GM23338 (cell line): Measurements from ENCODE around the gene ST6GALNAC1. TPM values are rescaled to one million over a fixed set of nuclear protein-coding genes. Genes with fewer than 3 reads are reported as not detected.
A peak's percentile ranks its signal among the peaks of the same experiment; 100 is the strongest.

Experiments
- ATAC-seq: fragments of 200-7000 bp; cut with Tn5 transposase; 3 replicates; pipeline ENCODE4 v1.9.1; 2020
- DNase-seq: peaks from one replicate; pipeline ENCODE4 v3.0.0-alpha.2; 2015; ENCODE audit warnings: low spot score
- H2AFZ ChIP-seq: fragments of 200-600 bp; sonication (generic); 2 replicates; pipeline ENCODE4 v1.8.0; 2016; ENCODE audit warnings: antibody characterized with exemption, mild to moderate bottlenecking, moderate library complexity
- H3F3A ChIP-seq: fragments of 200-600 bp; sonication (generic); replicated peaks from 2 replicates; pipeline ENCODE4 v1.8.0; 2017; ENCODE audit warnings: antibody characterized with exemption, mixed run types, low read depth
- H3K27ac ChIP-seq: fragments of 200-600 bp; sonication (generic); 2 replicates; pipeline ENCODE4 v1.6.1; 2016; ENCODE audit warnings: low read depth
- H3K27me3 ChIP-seq: fragments of 200-600 bp; sonication (generic); 2 replicates; pipeline ENCODE4 v1.8.0; 2016; ENCODE audit warnings: mild to moderate bottlenecking, mixed run types, moderate library complexity; ENCODE audit not compliant: insufficient read depth
- H3K36me3 ChIP-seq: fragments of 200-600 bp; sonication (generic); 2 replicates; pipeline ENCODE4 v1.8.0; 2016; ENCODE audit warnings: mild to moderate bottlenecking; ENCODE audit not compliant: insufficient read depth
- H3K4me1 ChIP-seq: fragments of 200-600 bp; sonication (generic); 2 replicates; pipeline ENCODE4 v1.8.0; 2016; ENCODE audit warnings: mild to moderate bottlenecking, moderate library complexity; ENCODE audit not compliant: insufficient read depth
- H3K4me2 ChIP-seq: fragments of 200-600 bp; sonication (generic); 2 replicates; pipeline ENCODE4 v1.7.1; 2017; ENCODE audit warnings: mixed run types
- H3K4me3 ChIP-seq: fragments of 200-600 bp; sonication (generic); 2 replicates; pipeline ENCODE4 v1.6.1; 2016; ENCODE audit warnings: mixed run types
- H3K79me2 ChIP-seq: fragments of 200-600 bp; sonication (generic); replicated peaks from 2 replicates; pipeline ENCODE4 v1.8.0; 2017; ENCODE audit warnings: mild to moderate bottlenecking; ENCODE audit not compliant: insufficient read depth
- H3K9me2 ChIP-seq: fragments of 200-600 bp; sonication (generic); 2 replicates; pipeline ENCODE4 v1.8.0; 2017; ENCODE audit not compliant: insufficient read depth
- H4K20me1 ChIP-seq: fragments of 200-600 bp; sonication (generic); replicated peaks from 2 replicates; pipeline ENCODE4 v1.8.0; 2017; ENCODE audit warnings: mild to moderate bottlenecking; ENCODE audit not compliant: insufficient read depth
- H3K27ac Mint-ChIP-seq: 2 replicates; pipeline ENCODE4 v1.8.0; 2020; ENCODE audit warnings: inconsistent platforms, mild to moderate bottlenecking, moderate library complexity, mixed read lengths
- H3K27me3 Mint-ChIP-seq: 3 replicates; pipeline ENCODE4 v1.8.0; 2022; ENCODE audit warnings: low read depth, mild to moderate bottlenecking, moderate library complexity, mixed read lengths, inconsistent platforms; ENCODE audit not compliant: insufficient read depth, poor library complexity
- H3K36me3 Mint-ChIP-seq: 3 replicates; pipeline ENCODE4 v1.8.0; 2021; ENCODE audit warnings: low read depth, mild to moderate bottlenecking, inconsistent platforms, moderate library complexity, mixed read lengths
- H3K4me1 Mint-ChIP-seq: 3 replicates; pipeline ENCODE4 v1.8.0; 2020; ENCODE audit warnings: mild to moderate bottlenecking, inconsistent platforms, mixed read lengths
- H3K4me3 Mint-ChIP-seq: 3 replicates; pipeline ENCODE4 v1.8.0; 2021; ENCODE audit warnings: moderate library complexity, mild to moderate bottlenecking, inconsistent platforms, mixed read lengths
- H3K9me3 Mint-ChIP-seq: 3 replicates; pipeline ENCODE4 v1.8.0; 2020; ENCODE audit warnings: moderate library complexity, mild to moderate bottlenecking, inconsistent platforms, mixed read lengths
- CTCF ChIP-seq, 2 experiments: fragments of 200-600 bp in 1 of 2; sonication (generic) in 1 of 2; conservative IDR thresholded peaks; 2 replicates each; pipeline versions ENCODE4 v1.5.1 to v1.6.1; 2016 to 2017; ENCODE audit warnings: antibody characterized with exemption in 2 of 2, low read depth in 2 of 2, mild to moderate bottlenecking in 2 of 2, moderate library complexity in 1 of 2
- ETS1 ChIP-seq: IDR thresholded peaks from 2 replicates; pipeline ENCODE4 v1.6.1; 2016; ENCODE audit warnings: antibody characterized with exemption
- EZH2 ChIP-seq: fragments of 200-600 bp; sonication (generic); IDR thresholded peaks from one replicate; pipeline ENCODE4 v1.8.0; 2017; ENCODE audit warnings: antibody characterized with exemption, mild to moderate bottlenecking, low read depth; ENCODE audit not compliant: unreplicated experiment
- EZH2phosphoT487 ChIP-seq: fragments of 200-600 bp; sonication (generic); IDR thresholded peaks from one replicate; pipeline ENCODE4 v1.8.1; 2018; ENCODE audit warnings: antibody characterized with exemption; ENCODE audit not compliant: unreplicated experiment
- NANOG ChIP-seq: IDR thresholded peaks from 2 replicates; pipeline ENCODE4 v1.6.1; 2016; ENCODE audit warnings: antibody characterized with exemption, borderline replicate concordance
- POLR2AphosphoS5 ChIP-seq: IDR thresholded peaks from 2 replicates; pipeline ENCODE4 v1.6.1; 2016; ENCODE audit warnings: antibody characterized with exemption, low read depth
- REST ChIP-seq: IDR thresholded peaks from one replicate; pipeline ENCODE4 v1.6.1; 2018; ENCODE audit warnings: antibody characterized with exemption; ENCODE audit not compliant: unreplicated experiment
- STAT1 ChIP-seq: IDR thresholded peaks from one replicate; pipeline ENCODE4 v1.6.1; 2016; ENCODE audit warnings: antibody characterized with exemption; ENCODE audit not compliant: unreplicated experiment
- ZNF114 ChIP-seq: fragments of 250-450 bp; sonication (Bioruptor Pico); IDR thresholded peaks from 2 replicates; pipeline ENCODE4 v1.5.0; 2020; ENCODE audit warnings: mild to moderate bottlenecking, moderate library complexity
- ZNF331 ChIP-seq: fragments of 250-450 bp; sonication (Bioruptor Pico); IDR thresholded peaks from 2 replicates; pipeline ENCODE4 v1.5.0; 2020; ENCODE audit warnings: low read depth, mild to moderate bottlenecking, moderate library complexity
- polyA plus RNA-seq: library from polyadenylated mRNA; unstranded; fragments of >200 nt; fragmentation: Nextera tagmentation; extraction: Ambion mirVana; gene quantifications from 2 replicates; pipeline ENCODE4 v1.2.1, GENCODE V29; 2016
- total RNA-seq: library from RNA; depleted of rRNA; stranded (reverse); fragments of >200 nt; shearing (Covaris generic); gene quantifications from 2 replicates; pipeline ENCODE4 v1.2.3, GENCODE V29; 2014

Gene ST6GALNAC1
- total and polyA plus RNA-seq, 2 experiments from 2014 or later, result not detected

DNA sequence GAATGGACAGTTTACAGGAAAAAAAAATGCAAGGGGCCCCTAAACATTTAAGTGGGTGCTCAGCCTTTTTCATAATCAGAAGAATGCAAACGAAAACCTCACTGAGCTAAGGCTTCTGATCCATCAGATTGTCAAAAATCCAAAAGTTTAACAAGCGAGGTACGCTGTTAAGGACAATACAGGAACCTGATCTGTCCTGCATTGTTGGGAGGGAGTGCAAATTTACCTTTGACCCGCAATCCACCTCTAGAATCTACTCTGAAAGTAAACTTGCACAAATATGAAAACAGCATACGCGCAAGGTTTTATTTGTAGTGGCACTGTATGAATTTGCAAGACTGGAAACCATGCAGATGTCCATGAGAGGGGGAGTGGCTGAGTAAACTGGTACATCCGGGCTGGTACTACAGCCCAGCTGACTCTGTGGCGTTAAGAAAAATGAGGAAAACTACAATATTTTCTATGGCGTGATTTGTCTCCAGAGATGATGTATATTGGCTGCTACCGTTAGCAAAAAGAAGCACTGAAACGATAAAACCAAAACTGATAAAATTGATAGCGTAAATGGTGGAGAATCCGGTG lies 28.8 kb upstream of the ST6GALNAC1 start:
- peak overlapping the region; percentile 67 for H3K4me3 ChIP-seq
- H3K27ac ChIP-seq, result peak overlapping the region; percentile 87
- no peaks in the 10 kb centered on the region for H3K79me2 ChIP-seq
- no peaks in the 10 kb centered on the region for H3K27me3 ChIP-seq
- Mint-ChIP-seq H3K27me3 (peaks cover 10% of the 10 kb centered on the region), H3K9me3 (no peaks in the 10 kb centered on the region), H3K4me3 (peak overlapping the region; percentile 90), H3K27ac (peak overlapping the region; percentile 92), H3K36me3 (no peaks in the 10 kb centered on the region), H3K4me1 (peaks cover 17% of the 10 kb centered on the region)
- H3K9me2 ChIP-seq, result peaks cover 2% of the 10 kb centered on the region; the same call in 1 of the 2 replicates
- peak overlapping the region; percentile 89 for H3K4me2 ChIP-seq
- H3K4me1 ChIP-seq, result peaks cover 14% of the 10 kb centered on the region
- ATAC-seq (no peak), DNase-seq (no peak)
- H3K36me3 ChIP-seq, result no peaks in the 10 kb centered on the region
- peak overlapping the region; percentile 85 for H2AFZ ChIP-seq
- TF ChIP-seq REST, result no peak
- no peak for TF ChIP-seq CTCF (conservative IDR thresholded peaks at IDR 0.05; ENCODE audit: low read depth in 2 of 2)
- TF ChIP-seq EZH2, result peak; percentile 6
- H3F3A ChIP-seq, result 0 out of 2 replicates have a peak, but pooled peaks cover 12% of the 10 kb centered on the region
- no peaks in the 10 kb centered on the region for H4K20me1 ChIP-seq

DNA sequence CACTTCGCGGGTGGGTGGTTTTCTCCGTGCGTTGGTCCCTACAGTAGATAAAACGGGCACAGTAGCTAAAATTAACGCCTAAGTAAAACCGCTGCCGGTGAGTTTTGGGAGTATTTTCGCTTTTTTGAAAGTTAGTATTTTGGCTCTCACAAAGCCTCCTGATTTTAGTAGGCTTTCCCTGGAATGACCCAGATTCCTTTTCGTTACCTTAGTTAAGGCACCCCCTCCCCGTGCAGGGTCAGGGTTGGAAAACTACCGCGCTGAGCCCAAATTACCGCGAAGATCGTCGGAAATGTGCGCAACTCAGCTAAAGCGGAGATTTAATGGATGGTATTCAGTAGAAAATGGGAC lies 28.3 kb upstream of the ST6GALNAC1 start:
- H3K36me3 Mint-ChIP-seq, result no peaks in the 10 kb centered on the region
- no peaks in the 10 kb centered on the region for H3K79me2 ChIP-seq

More for the DNA sequence above, 28.3 kb upstream of the ST6GALNAC1 start:
- H3F3A ChIP-seq, result 0 out of 2 replicates have a peak, but pooled peaks cover 12% of the 10 kb centered on the region
- H3K4me3 Mint-ChIP-seq, result peak overlapping the region; percentile 90
- ATAC-seq (peak; percentile 7), DNase-seq (no peak)
- no peaks in the 10 kb centered on the region for H4K20me1 ChIP-seq
- no peaks in the 10 kb centered on the region for H3K9me3 Mint-ChIP-seq
- H3K36me3 ChIP-seq, result no peaks in the 10 kb centered on the region
- peaks cover 10% of the 10 kb centered on the region for H3K27me3 Mint-ChIP-seq
- H3K4me1 ChIP-seq, result peaks cover 14% of the 10 kb centered on the region
- peaks cover 2% of the 10 kb centered on the region; the same call in 1 of the 2 replicates for H3K9me2 ChIP-seq
- no peaks in the 10 kb centered on the region for H3K27me3 ChIP-seq
- H3K27ac ChIP-seq, result peak overlapping the region; percentile 87
- H3K4me2 ChIP-seq, result peak overlapping the region; percentile 89
- peak; percentile 33 for TF ChIP-seq EZH2
- TF ChIP-seq STAT1, result no peak
- peak; percentile 62; the same call in 1 of the 2 replicates for TF ChIP-seq POLR2AphosphoS5
- no peak for TF ChIP-seq ZNF114 (CRISPR knock-in tag)
- TF ChIP-seq NANOG, result no peak
- no peak for TF ChIP-seq ETS1
- TF ChIP-seq REST, result no peak
- TF ChIP-seq ZNF331 (CRISPR knock-in tag), result no peak
- TF ChIP-seq CTCF (conservative IDR thresholded peaks at IDR 0.05; ENCODE audit: low read depth in 2 of 2), result no peak
- TF ChIP-seq EZH2phosphoT487, result no peak
- H3K4me1 Mint-ChIP-seq, result peaks cover 17% of the 10 kb centered on the region
- peak overlapping the region; percentile 85 for H2AFZ ChIP-seq
- H3K27ac Mint-ChIP-seq, result peak overlapping the region; percentile 92
- peak overlapping the region; percentile 67 for H3K4me3 ChIP-seq
